CD4-positive, alpha-beta T cell treated with Interleukin-6 for 4 hours (primary cell): ENCODE results near the gene RNPEP.
"Not testable (repeated sequence)": the region's sequence is repeated elsewhere in the genome, so short reads cannot be mapped to it uniquely, and the experiment has no call there.

Experiments used
- DNase-seq: peaks from one replicate; pipeline ENCODE4 v3.0.0-alpha.2; 2020; ENCODE audit warnings: mixed read lengths

The RNPEP gene, protein sequence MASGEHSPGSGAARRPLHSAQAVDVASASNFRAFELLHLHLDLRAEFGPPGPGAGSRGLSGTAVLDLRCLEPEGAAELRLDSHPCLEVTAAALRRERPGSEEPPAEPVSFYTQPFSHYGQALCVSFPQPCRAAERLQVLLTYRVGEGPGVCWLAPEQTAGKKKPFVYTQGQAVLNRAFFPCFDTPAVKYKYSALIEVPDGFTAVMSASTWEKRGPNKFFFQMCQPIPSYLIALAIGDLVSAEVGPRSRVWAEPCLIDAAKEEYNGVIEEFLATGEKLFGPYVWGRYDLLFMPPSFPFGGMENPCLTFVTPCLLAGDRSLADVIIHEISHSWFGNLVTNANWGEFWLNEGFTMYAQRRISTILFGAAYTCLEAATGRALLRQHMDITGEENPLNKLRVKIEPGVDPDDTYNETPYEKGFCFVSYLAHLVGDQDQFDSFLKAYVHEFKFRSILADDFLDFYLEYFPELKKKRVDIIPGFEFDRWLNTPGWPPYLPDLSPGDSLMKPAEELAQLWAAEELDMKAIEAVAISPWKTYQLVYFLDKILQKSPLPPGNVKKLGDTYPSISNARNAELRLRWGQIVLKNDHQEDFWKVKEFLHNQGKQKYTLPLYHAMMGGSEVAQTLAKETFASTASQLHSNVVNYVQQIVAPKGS

GRCh38 chr1:201982623-201983379 lies at the start of gene RNPEP:
Gene RNPEP, plus strand, starts transcription at chr1:201982648. Its CDS starts 19 bp downstream, at chr1:201982667.
- peak; percentile 70 for DNase-seq

GRCh38 chr1:201933840-201934430 lies 48.5 kb upstream of the RNPEP start:
- DNase-seq = no peak

DNA sequence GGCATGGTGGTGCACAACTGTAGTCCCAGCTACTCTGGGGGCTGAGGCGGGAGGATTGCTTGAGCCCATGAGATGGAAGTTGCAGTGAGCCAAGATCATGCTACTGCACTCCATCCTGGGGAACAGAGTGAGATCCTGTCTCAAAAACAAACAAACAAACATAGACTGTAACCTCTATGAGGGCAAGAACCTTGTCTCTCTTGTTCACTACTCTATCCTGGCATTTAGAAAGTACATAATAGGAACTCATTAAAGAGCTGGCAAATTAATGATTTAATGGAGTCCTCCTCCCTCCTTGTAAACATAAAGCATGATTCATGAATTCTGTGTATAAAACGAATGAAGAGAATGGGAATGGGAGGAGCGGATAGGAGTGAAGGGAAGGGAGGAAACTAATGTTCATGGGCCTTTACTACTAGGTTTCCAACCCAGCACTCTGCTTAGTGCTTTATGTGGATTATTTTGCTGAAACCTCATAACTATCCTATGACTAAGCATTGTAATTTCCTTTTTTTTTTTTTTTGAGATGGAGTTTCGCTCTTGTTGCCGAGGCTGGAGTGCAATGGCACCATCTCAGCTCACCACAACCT lies 44.7 kb upstream of the RNPEP start:
- no peak for DNase-seq

DNA sequence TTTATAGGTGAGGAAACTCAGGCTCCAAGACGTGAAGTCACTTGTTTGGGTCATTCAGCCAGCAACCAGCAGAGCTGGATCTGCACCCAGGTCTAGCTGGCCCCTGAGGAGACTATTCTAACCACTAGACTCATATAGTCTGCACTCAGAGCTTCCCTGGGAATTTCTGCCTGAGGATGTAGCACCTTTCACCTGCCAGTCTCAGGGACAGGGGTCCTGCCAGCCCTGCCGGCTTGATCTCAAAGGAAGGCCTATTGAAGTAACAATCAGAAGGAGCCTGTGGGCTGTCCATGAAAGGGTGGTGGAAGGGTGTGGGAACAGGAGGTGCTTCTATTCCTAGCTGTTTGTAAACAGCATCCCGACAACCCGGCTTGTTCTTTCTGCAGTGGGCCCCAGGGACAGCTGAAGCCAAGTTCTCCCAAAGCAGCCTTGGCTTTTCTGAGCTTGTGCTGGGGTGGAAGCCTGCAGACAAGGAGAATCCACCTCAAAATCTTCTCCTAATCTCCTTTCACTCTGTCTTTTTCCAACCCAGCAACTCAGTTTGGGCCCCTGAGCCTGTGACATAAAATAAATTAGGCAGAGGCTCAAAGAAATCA lies 43.9 kb upstream of the RNPEP start:
- no peak for DNase-seq

DNA sequence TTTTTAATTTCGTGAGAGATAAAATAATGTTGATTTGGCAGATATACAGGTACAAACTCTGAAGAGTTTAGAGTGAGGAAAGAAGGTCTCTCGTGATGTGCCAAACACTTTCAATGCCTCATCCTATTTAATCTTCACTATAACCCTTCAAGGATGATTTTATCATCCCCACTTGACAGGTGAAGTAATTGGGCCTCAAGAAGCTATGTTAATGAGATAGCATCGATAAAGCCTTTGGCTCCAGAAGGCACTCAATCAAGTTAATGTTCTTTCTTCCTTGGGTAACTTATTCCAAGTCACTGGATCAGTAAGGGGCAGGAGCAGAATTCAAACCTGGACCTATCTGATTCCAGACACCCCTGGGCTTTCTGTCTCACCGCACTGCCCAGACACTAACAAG lies 43.3 kb upstream of the RNPEP start:
- DNase-seq = no peak

GRCh38 chr1:201939574-201939973 lies 42.9 kb upstream of the RNPEP start:
- no peak for DNase-seq

- DNase-seq = not testable (repeated sequence)
Measured at GRCh38 chr1:201940316-201940715, 42.1 kb upstream of the RNPEP start.

- DNase-seq = no peak
Measured at GRCh38 chr1:201941420-201942128, 40.9 kb upstream of the RNPEP start.

- no peak for DNase-seq
Measured at GRCh38 chr1:201942129-201942495, 40.3 kb upstream of the RNPEP start.

DNA sequence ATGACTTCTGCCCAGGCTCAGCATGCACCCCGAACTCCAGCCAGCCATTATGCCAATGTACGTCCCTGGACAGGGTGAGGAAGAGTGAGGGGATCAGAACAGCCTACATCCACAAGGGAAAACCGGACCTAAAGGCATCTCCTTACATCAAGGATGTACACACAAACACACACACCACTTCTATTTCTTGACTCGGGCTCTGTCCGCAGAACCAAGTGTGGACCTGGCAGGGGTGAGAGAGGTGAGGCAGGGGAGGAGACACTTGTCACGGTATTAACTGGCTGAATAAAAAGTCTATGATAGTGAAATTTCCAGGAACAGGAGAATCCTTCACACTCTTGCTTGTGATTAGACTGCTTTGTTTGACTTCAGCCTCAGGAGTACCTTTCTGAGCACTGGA lies 38.4 kb upstream of the RNPEP start:
- no peak for DNase-seq

DNA sequence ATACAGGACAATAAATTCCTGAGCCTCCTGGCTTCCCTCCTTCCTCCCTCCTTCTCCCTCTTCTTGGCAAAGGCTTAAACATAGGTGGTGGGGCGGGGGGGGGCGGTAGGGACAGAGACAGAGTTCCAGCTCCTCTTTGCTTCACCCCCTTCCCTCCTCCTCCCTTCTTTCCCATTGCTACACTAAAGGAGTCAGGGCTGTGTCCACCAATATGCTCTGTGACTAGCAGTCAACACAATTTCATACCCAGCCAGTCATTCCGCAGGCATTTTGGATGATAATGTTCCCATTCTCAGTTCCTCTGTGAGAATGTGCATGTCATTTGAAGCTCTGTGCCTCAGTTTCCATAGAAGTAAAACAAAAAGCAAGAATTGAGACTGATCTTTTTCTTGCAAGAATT lies 37.8 kb upstream of the RNPEP start:
- DNase-seq = no peak

GRCh38 chr1:201945157-201945556 lies 37.3 kb upstream of the RNPEP start:
- DNase-seq = no peak

GRCh38 chr1:201945863-201946223 lies 36.6 kb upstream of the RNPEP start:
- DNase-seq = no peak

- peak; percentile 6 for DNase-seq
Measured at GRCh38 chr1:201946224-201946908, 36.1 kb upstream of the RNPEP start, which contains the start of gene LMOD1. Gene LMOD1, minus strand, starts transcription at chr1:201946548. Its CDS starts 208 bp downstream, at chr1:201946340.

GRCh38 chr1:201947697-201948008 lies 34.8 kb upstream of the RNPEP start:
- no peak for DNase-seq

DNA sequence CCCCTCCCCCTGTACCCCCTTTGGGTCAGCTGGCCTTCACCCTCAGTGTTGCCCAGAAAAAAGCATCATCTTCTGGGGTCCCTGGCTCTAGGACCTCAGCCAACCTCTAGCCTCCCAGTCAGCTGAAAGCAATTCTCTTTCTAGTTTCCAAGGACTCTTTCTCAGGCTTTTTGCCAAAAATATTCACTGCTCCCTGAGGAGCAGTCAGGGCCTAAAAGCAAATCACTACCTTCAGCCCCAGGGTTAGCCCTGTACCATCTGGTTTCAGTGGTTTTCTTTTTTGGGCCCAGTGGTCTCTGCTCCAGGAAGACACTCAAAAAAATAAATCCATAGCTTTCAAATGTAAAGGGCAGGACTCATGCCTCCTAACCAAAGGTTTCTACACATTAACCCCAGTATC lies 33.0 kb upstream of the RNPEP start:
- no peak for DNase-seq

- no peak for DNase-seq
Measured at GRCh38 chr1:201954263-201955008, 28.0 kb upstream of the RNPEP start.

- peak; percentile 92 for DNase-seq
Measured at GRCh38 chr1:201955009-201955728, 27.3 kb upstream of the RNPEP start, which contains the start of gene TIMM17A. Gene TIMM17A, plus strand, starts transcription at chr1:201955503. Its CDS starts 24 bp downstream, at chr1:201955527.

- no peak for DNase-seq
Measured at GRCh38 chr1:201955729-201956143, 26.7 kb upstream of the RNPEP start.

- DNase-seq = no peak
Measured at GRCh38 chr1:201958348-201958747, 24.1 kb upstream of the RNPEP start.
